H9 (cell line): Measurements from ENCODE around the gene TMEM63A. TPM values are rescaled to one million over a fixed set of nuclear protein-coding genes. Genes with fewer than 3 reads are reported as not detected.
"Not testable (repeated sequence)": the region's sequence is repeated elsewhere in the genome, so short reads cannot be mapped to it uniquely, and the experiment has no call there.

Experiments used
- DNase-seq: peaks from one replicate; pipeline ENCODE4 v3.0.0-alpha.2; 2017
- H2AFZ ChIP-seq: one replicate; pipeline ENCODE4 v1.6.1; 2013; ENCODE audit warnings: mild to moderate bottlenecking, low read length, control low read depth, moderate library complexity
- H2AK5ac ChIP-seq: 2 replicates; pipeline ENCODE4 v1.6.1; 2013; ENCODE audit warnings: low read length, control low read depth, mixed read lengths; ENCODE audit not compliant: insufficient read length
- H2BK120ac ChIP-seq: one replicate; pipeline ENCODE4 v1.6.1; 2013; ENCODE audit warnings: low read depth, mild to moderate bottlenecking, low read length, control low read depth, inconsistent platforms; ENCODE audit not compliant: poor library complexity, severe bottlenecking
- H2BK12ac ChIP-seq: 2 replicates; pipeline ENCODE4 v1.6.1; 2013; ENCODE audit warnings: low read length, control low read depth, mixed read lengths, low read depth; ENCODE audit not compliant: insufficient read length
- H2BK15ac ChIP-seq: 2 replicates; pipeline ENCODE4 v1.6.1; 2013; ENCODE audit warnings: low read depth, low read length, control low read depth
- H2BK20ac ChIP-seq: one replicate; pipeline ENCODE4 v1.6.1; 2013; ENCODE audit warnings: low read depth, mild to moderate bottlenecking, low read length, control low read depth, inconsistent platforms; ENCODE audit not compliant: poor library complexity, severe bottlenecking
- H2BK5ac ChIP-seq: 2 replicates; pipeline ENCODE4 v1.6.1; 2013; ENCODE audit warnings: low read length, control low read depth, mixed read lengths; ENCODE audit not compliant: insufficient read length
- H3K14ac ChIP-seq: 2 replicates; pipeline ENCODE4 v1.6.1; 2013; ENCODE audit warnings: low read length, control low read depth; ENCODE audit not compliant: insufficient read depth
- H3K18ac ChIP-seq: 2 replicates; pipeline ENCODE4 v1.6.1; 2013; ENCODE audit warnings: low read depth, mild to moderate bottlenecking, mixed read lengths, low read length, control low read depth; ENCODE audit not compliant: insufficient read length
- H3K23ac ChIP-seq: 2 replicates; pipeline ENCODE4 v1.6.1; 2013; ENCODE audit warnings: low read length, control low read depth, mixed read lengths, low read depth; ENCODE audit not compliant: insufficient read length
- H3K23me2 ChIP-seq: 2 replicates; pipeline ENCODE4 v1.6.1; 2013; ENCODE audit warnings: low read depth, mild to moderate bottlenecking, mixed read lengths, low read length, control low read depth; ENCODE audit not compliant: insufficient read length, poor library complexity, severe bottlenecking
- H3K27ac ChIP-seq: 2 replicates; pipeline ENCODE4 v1.5.1; 2013; ENCODE audit warnings: low read length, control low read depth, mixed read lengths, low read depth; ENCODE audit not compliant: insufficient read length
- H3K27me3 ChIP-seq: 2 replicates; pipeline ENCODE4 v1.6.1; 2013; ENCODE audit warnings: low read length, control low read depth, inconsistent platforms; ENCODE audit not compliant: insufficient read depth
- H3K4ac ChIP-seq: 2 replicates; pipeline ENCODE4 v1.6.1; 2013; ENCODE audit warnings: low read depth, mild to moderate bottlenecking, control low read depth, inconsistent platforms, low read length, moderate library complexity
- H3K4me1 ChIP-seq: 2 replicates; pipeline ENCODE4 v1.6.1; 2013; ENCODE audit warnings: low read length, control low read depth, inconsistent platforms; ENCODE audit not compliant: insufficient read depth
- H3K4me2 ChIP-seq: 2 replicates; pipeline ENCODE4 v1.6.1; 2013; ENCODE audit warnings: low read length, control low read depth, mixed read lengths; ENCODE audit not compliant: insufficient read length, insufficient read depth
- H3K56ac ChIP-seq: 2 replicates; pipeline ENCODE4 v1.6.1; 2013; ENCODE audit warnings: low read depth, mild to moderate bottlenecking, mixed read lengths, low read length, control low read depth; ENCODE audit not compliant: insufficient read length
- H3K79me1 ChIP-seq: 2 replicates; pipeline ENCODE4 v1.6.1; 2013; ENCODE audit warnings: low read depth, mild to moderate bottlenecking, moderate library complexity, low read length, control low read depth, inconsistent platforms; ENCODE audit not compliant: insufficient read depth, poor library complexity, severe bottlenecking
- H3K79me2 ChIP-seq: 2 replicates; pipeline ENCODE4 v1.6.1; 2013; ENCODE audit warnings: low read length, control low read depth, inconsistent platforms; ENCODE audit not compliant: insufficient read depth
- H3K9ac ChIP-seq: 2 replicates; pipeline ENCODE4 v1.6.1; 2013; ENCODE audit warnings: low read length, control low read depth, mixed read lengths; ENCODE audit not compliant: insufficient read length; ENCODE audit errors: extremely low read depth
- H3K9me3 ChIP-seq: one replicate; pipeline ENCODE4 v1.6.1; 2013; ENCODE audit warnings: low read depth, low read length, inconsistent platforms; ENCODE audit not compliant: control insufficient read depth
- H3T11ph ChIP-seq: one replicate; pipeline ENCODE4 v1.6.1; 2013; ENCODE audit warnings: mild to moderate bottlenecking, low read length, control low read depth, inconsistent platforms
- H4K20me1 ChIP-seq: one replicate; pipeline ENCODE4 v1.6.1; 2013; ENCODE audit not compliant: control insufficient read depth, insufficient read length, insufficient read depth
- H4K5ac ChIP-seq: 2 replicates; pipeline ENCODE4 v1.6.1; 2013; ENCODE audit warnings: low read depth, mild to moderate bottlenecking, mixed read lengths, low read length, control low read depth; ENCODE audit not compliant: insufficient read length
- H4K8ac ChIP-seq: replicated peaks from 2 replicates; pipeline ENCODE4 v1.6.1; 2013; ENCODE audit warnings: low read length, control low read depth, mixed read lengths, low read depth; ENCODE audit not compliant: insufficient read length
- H4K91ac ChIP-seq: 2 replicates; pipeline ENCODE4 v1.6.1; 2013; ENCODE audit warnings: low read depth, mild to moderate bottlenecking, moderate library complexity, mixed read lengths, low read length, control low read depth; ENCODE audit not compliant: insufficient read length
- H3K27ac Mint-ChIP-seq, 3 experiments: 2 replicates in 2 of 3; 3 replicates in 1 of 3; pipeline ENCODE4 v1.8.0; 2020 to 2021; ENCODE audit warnings: mixed read lengths in 3 of 3, mild to moderate bottlenecking in 1 of 3, moderate library complexity in 1 of 3
- H3K27me3 Mint-ChIP-seq: 2 replicates; pipeline ENCODE4 v1.8.0; 2021; ENCODE audit warnings: low read depth, mild to moderate bottlenecking, moderate library complexity, mixed read lengths
- H3K36me3 Mint-ChIP-seq, 3 experiments: 2 replicates in 2 of 3; 3 replicates in 1 of 3; pipeline ENCODE4 v1.8.0; 2020 to 2021; ENCODE audit warnings: low read depth in 3 of 3, mixed read lengths in 3 of 3; ENCODE audit not compliant: insufficient read depth in 1 of 3
- H3K4me1 Mint-ChIP-seq, 2 experiments: 2 replicates each; pipeline ENCODE4 v1.8.0; 2020; ENCODE audit warnings: mixed read lengths in 2 of 2
- H3K4me3 Mint-ChIP-seq, 2 experiments: 2 replicates in 1 of 2; 3 replicates in 1 of 2; pipeline ENCODE4 v1.8.0; 2020 to 2021; ENCODE audit warnings: mild to moderate bottlenecking in 2 of 2, mixed read lengths in 2 of 2, moderate library complexity in 1 of 2
- H3K9me3 Mint-ChIP-seq, 2 experiments: 2 replicates in 1 of 2; 3 replicates in 1 of 2; pipeline ENCODE4 v1.8.0; 2020; ENCODE audit warnings: mild to moderate bottlenecking in 2 of 2, mixed read lengths in 2 of 2, moderate library complexity in 1 of 2
- CTCF ChIP-seq: fragments of 200-600 bp; sonication (generic); conservative IDR thresholded peaks from 3 replicates; pipeline ENCODE4 v1.8.0; 2021; ENCODE audit warnings: antibody characterized with exemption, mild to moderate bottlenecking
- WGBS: extraction: QIAGEN DNeasy Blood & Tissue Kit; methylation state at CpG from one replicate; pipeline ENCODE4 v1.1.7; 2013; ENCODE audit warnings: missing lambda C conversion rate, low lambda C conversion rate, mixed read lengths; ENCODE audit not compliant: insufficient read length; ENCODE audit errors: extremely low coverage; 5-methylcytosine and 5-hydroxymethylcytosine counted together
- total RNA-seq: library from RNA; stranded (reverse); gene quantifications from 2 replicates; pipeline ENCODE4 v1.2.1, GENCODE V29; 2021

TMEM63A gene
- total RNA-seq, 1 experiment from 2014 or later = 75.7 TPM

GRCh38 chr1:225806249-225806648, 75.9 kb downstream of the TMEM63A start:
- H3K27me3 ChIP-seq = no peaks in the 10 kb centered on the region
- Mint-ChIP-seq H3K27me3 (peaks cover 13% of the 10 kb centered on the region), H3K4me3 (no peak overlapping the region), H3K27ac (no peak overlapping the region), H3K36me3 (peaks cover 0 to 2% (median 0%) of the 10 kb centered on the region in 3 experiments; a peak in 2 of 7 replicates), H3K9me3 (no peaks in the 10 kb centered on the region), H3K4me1 (peaks cover 7 to 12% of the 10 kb centered on the region in 2 experiments)
- no peak overlapping the region for H3K14ac ChIP-seq
- no peak overlapping the region for H3K18ac ChIP-seq
- no peaks in the 10 kb centered on the region for H3K23me2 ChIP-seq
- no peak overlapping the region for H2AFZ ChIP-seq
- H3T11ph ChIP-seq = no peak overlapping the region
- no peak overlapping the region for H4K91ac ChIP-seq
- H4K20me1 ChIP-seq = no peaks in the 10 kb centered on the region
- no peak overlapping the region for H2BK15ac ChIP-seq
- H3K4ac ChIP-seq = no peak overlapping the region
- H3K27ac ChIP-seq = no peak overlapping the region
- H2BK20ac ChIP-seq = no peak overlapping the region
- no peak overlapping the region for H2BK120ac ChIP-seq
- no peak overlapping the region for H3K23ac ChIP-seq
- no peak overlapping the region for H4K8ac ChIP-seq
- no peaks in the 10 kb centered on the region for H3K79me2 ChIP-seq
- no peak overlapping the region for H4K5ac ChIP-seq
- H3K9ac ChIP-seq = no peak overlapping the region
- no peaks in the 10 kb centered on the region for H3K4me1 ChIP-seq
- H3K79me1 ChIP-seq = no peaks in the 10 kb centered on the region
- no peak for TF ChIP-seq CTCF
- no peak overlapping the region for H3K4me2 ChIP-seq
- DNase-seq = no peak
- no peak overlapping the region for H2AK5ac ChIP-seq
- no peak overlapping the region for H2BK12ac ChIP-seq
- WGBS = no CpG with 5 or more reads among the region's 1 CpG
- H2BK5ac ChIP-seq = no peak overlapping the region
- H3K9me3 ChIP-seq = no peaks in the 10 kb centered on the region
- H3K56ac ChIP-seq = no peak overlapping the region

GRCh38 chr1:225801146-225801545, 81.0 kb downstream of the TMEM63A start:
- not testable (repeated sequence) for H3K14ac ChIP-seq, H2BK12ac ChIP-seq, H3K9ac ChIP-seq, H3K4me3 Mint-ChIP-seq, DNase-seq, H3K27me3 Mint-ChIP-seq, H3K23ac ChIP-seq, H2BK120ac ChIP-seq, H2BK15ac ChIP-seq, H4K5ac ChIP-seq, H3K23me2 ChIP-seq, H3K4me1 ChIP-seq, H3K27me3 ChIP-seq, H2BK20ac ChIP-seq, H2AK5ac ChIP-seq, H3K27ac ChIP-seq, H3K27ac Mint-ChIP-seq, H3K56ac ChIP-seq, H3K9me3 Mint-ChIP-seq, H3K4ac ChIP-seq, H2AFZ ChIP-seq, H3T11ph ChIP-seq, H4K20me1 ChIP-seq, H3K4me2 ChIP-seq, H3K4me1 Mint-ChIP-seq, H3K18ac ChIP-seq, H3K9me3 ChIP-seq, H3K79me1 ChIP-seq, H4K8ac ChIP-seq, H3K79me2 ChIP-seq, H4K91ac ChIP-seq, H2BK5ac ChIP-seq
- no CpG with 5 or more reads among the region's 7 CpGs for WGBS
- peaks cover 14 to 25% (median 21%) of the 10 kb centered on the region in 3 experiments for H3K36me3 Mint-ChIP-seq
